Hematopoietic multipotent progenitor cell treated with erythropoietin and hydrocortisone succinate and interleukin-3 and kit ligand, for 17 days (in vitro differentiated cells): Measurements from ENCODE around the gene AHSG.

Experiments used
- DNase-seq: peaks from one replicate; pipeline ENCODE4 v3.0.0-alpha.2; 2015; ENCODE audit warnings: low spot score

The AHSG gene

GRCh38 chr3:186642014-186642413 lies 29.2 kb downstream of the AHSG start:
- no peak for DNase-seq

GRCh38 chr3:186643493-186643892 lies 30.6 kb downstream of the AHSG start:
- DNase-seq: no peak

- DNase-seq: no peak
Observed at GRCh38 chr3:186644683-186645082, 31.8 kb downstream of the AHSG start.

DNA sequence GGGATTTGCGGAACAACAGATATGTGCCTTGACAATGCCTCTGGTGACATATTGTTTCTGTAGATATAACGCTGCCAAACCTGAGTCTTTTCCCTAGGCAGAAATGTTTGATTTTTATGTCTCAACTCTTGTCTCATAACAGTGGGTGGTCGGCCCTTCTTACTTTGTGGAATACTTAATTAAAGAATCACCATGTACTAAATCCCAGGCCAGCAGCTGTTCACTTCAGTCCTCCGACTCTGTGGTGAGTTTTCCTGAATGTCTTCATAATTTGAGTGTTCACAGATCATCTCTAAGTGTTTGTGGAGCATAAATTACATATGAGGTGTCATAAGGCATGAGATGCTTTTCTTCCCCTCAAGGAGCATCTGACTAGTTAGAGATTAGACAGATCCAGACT lies 33.2 kb downstream of the AHSG start:
- DNase-seq: no peak

DNA sequence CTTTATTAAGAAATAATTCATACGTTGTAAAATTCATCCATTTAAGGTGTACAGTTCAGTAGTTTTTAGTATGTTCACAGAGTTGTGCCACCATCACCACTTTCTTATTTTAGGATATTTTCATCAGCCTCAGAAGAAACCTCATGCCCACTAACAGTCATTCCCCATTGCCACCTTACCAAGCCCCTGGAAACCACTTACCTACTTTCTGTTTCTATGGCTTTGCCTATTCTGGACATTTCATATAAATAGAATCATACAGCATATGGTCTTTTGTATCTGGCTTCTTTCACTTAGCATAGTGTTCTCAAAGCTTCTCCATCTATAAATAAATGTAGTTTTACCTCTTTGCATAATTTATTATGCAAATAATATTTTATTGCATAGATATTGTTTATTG lies 34.0 kb downstream of the AHSG start:
- no peak for DNase-seq

DNA sequence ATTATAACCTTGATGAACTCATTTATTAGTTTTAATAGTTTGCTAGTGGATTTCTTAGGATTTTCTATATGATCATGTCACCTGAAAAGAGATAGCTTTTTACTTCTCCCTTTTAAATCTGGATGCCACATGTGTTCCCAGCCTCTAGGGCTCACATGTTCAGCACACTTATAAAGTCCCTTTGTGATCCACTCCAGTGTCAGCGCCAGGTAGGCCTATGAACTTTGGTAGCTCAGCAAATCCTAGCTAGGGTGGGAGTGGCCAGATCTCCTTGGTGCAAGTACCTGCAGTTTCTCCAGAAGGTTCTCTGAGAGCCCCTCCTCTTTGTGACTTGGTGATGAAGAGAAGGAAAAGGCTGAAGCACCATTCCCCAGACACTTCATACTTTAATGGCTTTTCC lies 36.0 kb downstream of the AHSG start:
- DNase-seq: no peak

- DNase-seq: no peak
Observed at GRCh38 chr3:186651678-186652215, 38.9 kb downstream of the AHSG start.

DNA sequence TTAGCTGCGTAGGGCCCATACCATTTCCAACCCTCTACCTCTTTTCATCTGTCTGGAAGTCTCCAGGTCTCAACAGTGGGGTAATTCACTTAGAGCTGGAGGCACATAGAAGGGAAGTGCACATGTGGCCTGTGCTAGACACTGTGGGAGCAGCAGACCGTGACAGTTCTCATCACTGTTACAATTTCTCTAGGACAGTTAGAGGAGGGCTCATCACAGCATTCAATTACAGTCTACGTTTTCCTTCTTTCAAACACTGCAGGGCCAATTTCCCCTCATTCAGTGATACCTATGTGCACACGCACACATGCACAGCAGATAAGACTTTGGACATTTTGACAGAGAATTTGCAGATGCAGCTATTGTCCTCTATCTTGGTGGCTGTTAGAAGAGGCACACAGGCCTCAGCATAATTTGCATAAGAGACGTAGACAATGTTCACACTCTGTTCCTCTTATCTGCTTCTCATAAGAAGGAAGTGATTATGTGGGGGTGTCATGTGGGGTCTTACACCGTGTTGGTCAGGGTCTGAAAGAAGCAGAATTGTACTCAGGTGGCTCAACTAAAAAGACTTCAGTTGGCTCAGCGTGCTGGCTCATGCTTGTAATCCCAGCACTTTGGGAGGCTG lies 40.3 kb downstream of the AHSG start:
- DNase-seq: no peak

GRCh38 chr3:186653984-186654383 lies 41.1 kb downstream of the AHSG start:
- no peak for DNase-seq

DNA sequence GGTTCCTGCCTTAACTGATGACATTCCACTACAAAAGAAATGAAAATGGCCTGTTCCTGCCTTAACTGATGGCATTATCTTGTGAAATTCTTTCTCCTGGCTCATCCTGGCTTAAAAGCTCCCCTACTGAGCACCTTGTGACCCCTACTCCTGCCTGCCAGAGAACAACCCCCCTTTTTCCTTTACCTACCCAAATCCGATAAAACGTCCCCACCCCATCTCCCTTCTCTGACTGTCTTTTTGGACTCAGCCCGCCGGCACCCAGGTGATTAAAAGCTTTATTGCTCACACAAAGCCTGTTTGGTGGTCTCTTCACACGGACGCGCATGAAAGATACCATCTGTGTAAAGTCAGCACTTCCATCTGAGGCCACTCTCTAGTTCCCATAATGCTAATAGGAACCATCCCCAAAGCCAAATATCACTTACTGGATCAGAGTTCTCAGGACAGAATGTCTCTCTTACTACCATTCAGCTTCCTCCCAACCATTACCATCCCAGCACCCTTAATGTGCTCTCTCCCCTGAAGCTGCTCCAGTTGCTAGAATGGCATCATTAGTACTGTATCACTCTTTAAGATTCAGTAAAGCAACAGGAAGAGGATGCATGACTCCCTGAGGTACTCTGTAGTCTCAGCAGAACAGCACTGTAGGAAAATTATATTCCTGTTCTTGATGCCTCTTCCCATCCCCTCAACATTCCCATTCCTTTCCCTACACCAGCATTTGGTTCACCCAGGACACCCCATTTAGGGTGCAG lies 50.7 kb downstream of the AHSG start:
- no peak for DNase-seq

DNA sequence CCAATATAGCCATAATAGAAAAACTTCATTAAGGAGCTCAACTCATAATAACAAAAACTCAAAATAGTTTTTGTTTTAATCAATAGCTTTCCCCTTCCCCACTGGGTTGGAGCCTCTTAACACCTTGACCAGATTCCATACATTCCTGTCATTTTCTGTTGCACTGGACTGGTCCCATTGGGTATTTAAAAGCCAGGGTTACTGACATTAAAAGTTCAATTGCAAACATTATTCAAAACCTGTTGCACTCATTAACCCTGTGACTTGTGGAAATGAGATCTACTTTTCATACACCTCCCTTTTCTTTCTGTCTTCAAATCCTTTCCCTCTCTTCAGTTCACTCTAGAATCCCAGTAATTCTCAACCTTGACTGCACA lies 51.2 kb downstream of the AHSG start:
- no peak for DNase-seq

- DNase-seq: no peak
Observed at GRCh38 chr3:186664506-186664905, 51.6 kb downstream of the AHSG start.

DNA sequence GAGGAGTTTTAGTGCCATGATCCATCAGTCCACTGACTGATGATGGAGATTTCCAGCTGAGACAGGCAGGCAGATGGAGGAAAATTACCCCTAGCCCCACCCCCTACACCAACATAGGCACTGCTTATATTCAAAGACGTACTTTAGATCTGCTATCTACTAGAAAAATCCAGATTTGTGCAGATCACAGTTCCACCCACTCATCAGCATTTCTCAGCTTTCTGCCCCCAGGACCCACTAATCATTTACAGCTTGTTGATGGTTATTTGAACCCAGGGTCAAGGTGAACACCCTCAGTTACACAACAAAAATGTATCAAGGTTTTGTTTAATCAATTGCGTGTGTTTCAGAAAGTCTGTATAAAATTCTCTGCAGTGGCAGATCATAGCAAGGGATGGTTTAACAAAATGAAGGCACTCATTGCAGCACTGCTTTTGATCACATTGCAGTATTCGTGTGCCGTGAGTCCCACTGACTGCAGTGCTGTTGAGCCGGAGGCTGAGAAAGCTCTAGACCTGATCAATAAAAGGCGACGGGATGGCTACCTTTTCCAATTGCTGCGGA lies 52.8 kb downstream of the AHSG start, which contains the start of gene HRG:
HRG (plus strand) TSS at position 390 of the 564 bp plus-strand sequence; CDS start at position 408, 18 bp downstream.
- DNase-seq: no peak

DNA sequence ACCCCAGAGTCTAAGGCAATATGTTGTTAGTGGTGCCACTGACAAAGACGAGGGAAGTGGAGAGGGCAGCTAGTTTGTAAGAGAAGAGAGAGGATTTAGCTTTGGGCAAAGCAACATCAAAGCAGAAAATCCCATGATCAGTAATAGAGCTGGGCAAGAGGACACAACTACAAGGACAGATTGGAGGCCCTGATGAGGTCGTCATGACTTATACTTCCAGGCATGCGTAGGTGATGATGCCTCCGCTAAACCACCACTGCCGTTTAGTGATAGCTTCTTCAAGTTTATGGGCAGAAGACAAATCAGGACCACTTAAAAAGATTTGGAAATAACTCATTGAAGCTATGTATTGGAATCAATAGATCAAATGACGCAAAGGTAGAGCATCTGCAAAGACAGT lies 55.6 kb downstream of the AHSG start:
- no peak for DNase-seq

- no peak for DNase-seq
Observed at GRCh38 chr3:186669378-186670084, 56.7 kb downstream of the AHSG start.

DNA sequence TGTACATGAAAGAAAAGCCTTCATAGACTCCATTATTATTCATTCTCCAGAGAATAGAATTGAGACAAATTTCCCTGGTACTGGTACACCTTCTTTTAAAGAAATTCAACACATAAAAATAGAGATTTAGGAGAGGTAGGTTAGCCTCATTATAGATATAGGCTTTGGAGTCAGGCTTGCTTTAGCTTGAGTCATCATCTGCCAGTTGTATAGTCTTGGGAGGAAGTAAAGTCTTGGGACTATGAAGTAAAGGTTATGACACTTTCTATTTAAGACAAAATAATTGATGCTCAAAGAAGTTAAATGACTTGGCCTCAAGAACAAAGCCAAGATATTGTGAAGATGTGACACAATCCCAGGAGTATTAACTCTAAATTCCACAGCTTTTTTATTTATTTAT lies 57.3 kb downstream of the AHSG start:
- DNase-seq: no peak
